HG03159 (cell line): Measurements from ENCODE around the gene NUP210.
"Not testable (repeated sequence)": the region's sequence is repeated elsewhere in the genome, so short reads cannot be mapped to it uniquely, and the experiment has no call there.

Experiments
- ATAC-seq: cut with Tn5 transposase; IDR thresholded peaks from one replicate; pipeline ENCODE4 v1.9.1; 2021; ENCODE audit warnings: mild to moderate bottlenecking, moderate library complexity; ENCODE audit not compliant: unreplicated experiment

Gene NUP210

DNA sequence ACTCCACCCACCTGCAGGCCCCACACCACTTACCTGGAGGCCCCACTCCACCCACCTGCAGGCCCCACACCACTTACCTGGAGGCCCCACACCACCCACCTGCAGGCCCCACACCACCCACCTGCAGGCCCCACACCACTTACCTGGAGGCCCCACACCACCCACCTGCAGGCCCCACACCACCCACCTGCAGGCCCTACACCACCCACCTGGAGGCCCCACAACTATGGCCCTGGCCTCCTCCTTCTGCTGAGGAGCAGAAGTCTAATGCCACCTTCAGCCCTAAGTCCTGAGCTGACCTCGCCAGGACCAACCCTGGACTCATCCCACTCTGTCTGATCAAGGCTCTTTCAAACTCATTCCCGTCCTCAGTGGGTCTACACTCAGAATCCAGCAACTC lies 42.4 kb downstream of the NUP210 start:
- ATAC-seq, result not testable (repeated sequence)

DNA sequence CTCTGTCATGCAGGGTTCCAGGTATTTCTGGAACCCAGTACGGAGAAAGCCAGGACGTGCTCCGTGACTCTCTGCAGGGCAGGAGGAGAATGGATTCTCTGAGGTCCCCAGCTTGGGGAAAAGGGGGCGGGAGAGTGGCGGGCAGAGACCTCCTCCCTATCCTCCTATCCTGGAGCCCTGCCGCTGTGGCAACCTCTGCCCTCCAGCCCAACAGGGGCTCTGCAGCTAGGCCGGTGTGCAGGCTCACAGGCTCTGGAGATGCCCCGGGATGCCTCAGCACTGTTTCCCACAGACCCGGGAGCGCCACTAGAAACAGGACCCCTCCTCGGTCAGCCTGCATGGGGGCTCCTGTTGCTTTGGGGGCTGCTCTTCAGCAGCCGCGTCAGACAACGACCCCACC lies 43.1 kb downstream of the NUP210 start:
- ATAC-seq, result no peak

DNA sequence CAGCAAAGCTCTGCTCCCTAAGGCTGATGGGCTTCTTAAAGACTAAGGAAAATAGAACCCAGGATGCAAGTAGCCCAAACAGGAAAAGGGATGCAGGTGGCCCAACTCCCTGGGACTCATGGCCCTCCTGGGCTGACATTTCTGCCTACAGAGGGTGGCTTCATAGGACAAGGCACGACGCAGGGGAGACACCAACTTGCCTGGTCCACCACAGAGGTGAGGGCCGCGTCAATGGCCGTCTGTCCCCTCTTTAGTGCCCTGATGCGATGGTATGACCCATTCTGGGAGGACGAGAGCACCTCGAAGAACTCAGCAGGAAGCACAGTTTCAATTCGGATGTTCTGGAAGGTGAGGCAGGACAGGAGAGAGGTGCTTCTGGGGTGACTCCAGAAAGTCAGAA lies 44.0 kb downstream of the NUP210 start:
- ATAC-seq, result no peak

DNA sequence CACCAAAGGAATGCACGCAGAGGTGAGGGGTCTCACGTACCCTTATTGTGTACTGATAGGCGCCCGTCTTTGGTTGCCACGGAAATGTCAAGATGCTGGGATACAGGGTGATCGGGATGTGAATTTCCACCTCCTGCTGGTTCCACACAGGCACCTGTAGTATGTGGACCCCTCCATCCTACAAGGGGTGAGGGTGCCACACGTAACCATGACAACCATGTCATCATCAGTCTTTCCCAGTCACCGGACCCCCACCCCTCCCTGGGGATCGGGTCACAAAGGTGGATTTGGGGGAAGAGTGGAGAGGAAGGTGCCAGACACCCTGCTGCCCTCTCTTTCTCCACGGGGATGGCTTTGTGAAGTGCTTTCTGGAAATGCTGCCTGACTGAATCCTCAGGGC lies 44.7 kb downstream of the NUP210 start:
- no peak for ATAC-seq

DNA sequence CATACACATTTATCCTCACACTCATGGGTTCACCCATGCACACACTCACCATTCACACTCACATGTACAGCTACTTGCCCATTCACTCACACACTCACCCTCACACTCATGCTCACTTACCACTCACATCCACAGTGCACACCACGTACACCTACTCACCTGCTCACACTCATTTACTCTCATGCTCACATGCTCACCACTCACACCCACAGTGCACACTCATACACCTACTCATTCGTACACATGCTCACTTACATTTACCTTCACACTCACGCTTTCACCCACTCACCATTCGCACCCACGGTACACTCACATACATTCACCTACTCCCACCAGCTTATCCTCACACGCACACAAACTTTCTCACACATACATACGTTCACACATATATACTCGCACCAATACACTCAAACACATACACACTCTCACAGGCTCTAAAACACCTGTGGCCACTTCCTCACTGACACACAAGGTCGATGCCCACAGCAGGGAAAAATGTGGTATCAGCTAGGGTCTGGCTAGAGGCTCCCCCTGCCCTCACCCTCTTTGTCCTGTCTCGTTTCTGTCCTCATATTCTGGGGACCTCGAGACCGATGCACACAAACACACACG lies 46.0 kb downstream of the NUP210 start:
- ATAC-seq, result no peak

DNA sequence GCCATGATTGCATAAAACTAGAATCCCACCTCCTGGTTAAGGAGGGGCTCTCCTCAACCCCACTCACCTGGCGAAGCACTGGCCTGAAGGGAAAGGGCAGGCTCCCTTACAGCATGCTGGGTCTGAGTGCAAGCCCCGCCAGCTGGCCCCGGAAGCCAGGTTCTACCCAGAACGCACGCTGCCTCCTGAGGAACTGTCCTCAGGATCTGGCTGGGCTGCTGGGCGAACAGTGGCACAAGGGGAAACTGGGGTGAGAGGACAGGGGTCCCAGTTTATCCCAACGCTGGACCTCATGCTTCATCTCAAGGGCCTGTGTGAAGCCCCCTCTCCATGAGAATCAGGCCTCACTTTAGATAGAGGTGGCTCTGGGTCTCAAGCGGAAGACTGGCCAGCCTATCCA lies 47.5 kb downstream of the NUP210 start:
- ATAC-seq, result no peak

DNA sequence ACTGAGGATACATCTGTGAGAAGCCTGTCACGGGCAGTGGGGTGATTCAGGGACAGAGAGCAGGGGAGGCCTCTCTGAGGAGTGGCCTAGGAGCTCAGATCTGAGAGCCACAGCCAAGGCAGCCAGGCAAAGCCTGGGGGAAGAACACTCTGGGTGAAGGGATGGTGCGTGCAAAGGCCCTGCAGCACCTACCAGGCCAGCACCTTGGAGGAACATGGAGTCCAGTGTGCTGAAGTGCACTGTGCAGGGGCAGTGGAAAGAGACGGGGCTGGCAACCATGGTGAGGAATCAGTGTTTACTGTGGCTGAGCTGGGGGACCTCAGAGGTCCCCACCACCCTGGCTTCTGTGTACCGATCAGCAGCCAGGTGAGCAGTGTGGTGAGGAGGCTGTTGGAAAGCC lies 48.0 kb downstream of the NUP210 start:
- ATAC-seq, result no peak

DNA sequence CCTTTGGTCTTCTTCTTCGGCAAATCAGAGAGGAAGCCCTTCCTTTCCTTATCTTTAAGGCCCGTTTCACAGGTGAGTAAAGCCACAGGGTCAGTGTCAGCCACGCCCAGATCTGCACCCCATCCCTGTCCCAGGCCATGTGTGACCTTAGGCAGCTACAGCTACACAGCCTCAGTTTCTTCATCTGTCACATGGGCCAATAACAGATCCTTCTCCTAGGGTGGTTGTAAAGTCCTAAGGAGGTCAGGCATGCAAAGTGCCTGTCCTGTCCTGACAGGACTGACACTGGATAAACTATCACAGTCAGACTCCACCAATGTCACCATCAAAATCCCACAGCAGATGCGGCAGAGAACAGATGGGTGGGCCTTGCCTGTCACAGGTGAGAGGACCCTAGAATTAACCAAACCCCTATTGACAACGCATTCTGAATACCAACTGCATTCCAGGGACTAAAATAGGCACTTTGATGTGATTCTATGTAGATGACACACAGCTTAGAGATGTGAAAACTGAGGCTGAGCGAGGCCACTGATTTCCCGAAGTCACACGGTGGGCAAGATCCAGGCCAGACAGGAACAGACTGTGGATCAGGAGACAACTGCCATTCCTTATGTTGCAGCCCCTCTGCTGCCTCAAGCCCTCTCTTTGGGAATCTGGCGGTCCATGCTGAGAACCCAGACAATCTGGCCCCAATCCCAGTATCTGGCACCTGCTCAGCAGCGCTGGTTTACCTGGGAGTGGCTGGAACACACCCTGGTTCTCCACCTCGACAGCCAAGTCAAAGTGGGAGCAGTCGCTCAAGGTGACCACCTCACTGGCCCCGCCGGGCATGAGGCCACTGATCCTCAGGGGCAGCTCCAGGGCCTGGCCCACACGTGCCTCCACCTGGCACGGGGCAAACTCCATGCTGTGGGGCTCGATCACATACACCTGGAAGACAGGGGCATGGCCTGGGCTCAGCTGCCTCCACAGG lies 48.7 kb downstream of the NUP210 start:
- no peak for ATAC-seq

DNA sequence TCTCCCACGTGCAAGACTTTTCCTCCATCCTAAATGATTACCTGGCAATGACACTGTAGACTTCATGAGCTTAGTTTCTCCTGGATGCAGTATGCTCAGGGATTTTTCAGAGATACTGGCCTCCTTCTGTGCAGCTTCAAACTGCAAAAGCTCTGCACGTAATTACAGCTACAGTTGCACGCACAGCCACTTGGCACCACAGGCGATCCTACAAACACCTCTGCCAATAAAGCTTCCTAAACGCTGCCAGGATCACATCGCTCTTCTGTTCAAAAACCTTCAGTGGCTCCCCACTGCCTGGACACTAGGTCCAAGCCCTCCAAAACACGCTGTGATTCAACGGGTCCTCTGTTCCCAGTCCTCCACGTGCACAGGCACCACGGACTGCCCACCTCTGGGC lies 49.5 kb downstream of the NUP210 start:
- no peak for ATAC-seq

DNA sequence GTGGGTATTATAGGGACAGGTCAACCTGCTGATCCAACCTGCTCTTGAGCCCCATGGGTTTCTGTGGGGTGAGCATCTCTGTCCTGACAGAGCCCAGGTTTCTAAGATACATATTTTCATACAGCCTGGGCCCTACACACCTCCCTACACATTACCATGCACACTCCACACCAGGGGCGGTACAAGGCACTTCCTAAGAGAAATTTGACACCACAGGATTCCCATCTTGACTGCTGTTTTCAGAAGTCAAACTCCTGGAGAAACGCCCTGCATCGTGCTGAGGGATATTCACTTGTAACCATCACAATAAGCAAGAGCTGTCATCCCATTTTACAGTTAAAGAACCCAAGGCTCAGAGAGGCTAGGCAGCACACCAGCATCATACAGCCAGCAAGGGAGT lies 50.1 kb downstream of the NUP210 start:
- no peak for ATAC-seq

DNA sequence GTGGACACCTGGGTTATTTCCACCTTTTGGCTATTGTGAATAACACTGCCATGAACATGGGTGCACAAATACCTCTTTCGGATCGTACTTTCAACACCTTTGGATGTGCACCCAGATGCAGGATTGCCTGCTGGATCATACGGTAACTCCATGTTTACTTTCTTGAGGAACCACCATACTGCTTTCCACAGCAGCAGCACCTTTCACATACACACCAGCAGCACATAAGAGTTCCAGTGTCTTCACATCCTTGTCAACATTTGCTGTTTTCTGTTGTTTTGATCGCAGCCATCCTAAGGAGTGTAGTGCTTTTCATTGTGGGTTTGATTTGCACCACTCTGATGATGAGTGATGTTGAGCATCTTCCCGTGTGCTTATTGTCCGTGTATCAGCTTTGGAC lies 51.3 kb downstream of the NUP210 start:
- ATAC-seq, result no peak

DNA sequence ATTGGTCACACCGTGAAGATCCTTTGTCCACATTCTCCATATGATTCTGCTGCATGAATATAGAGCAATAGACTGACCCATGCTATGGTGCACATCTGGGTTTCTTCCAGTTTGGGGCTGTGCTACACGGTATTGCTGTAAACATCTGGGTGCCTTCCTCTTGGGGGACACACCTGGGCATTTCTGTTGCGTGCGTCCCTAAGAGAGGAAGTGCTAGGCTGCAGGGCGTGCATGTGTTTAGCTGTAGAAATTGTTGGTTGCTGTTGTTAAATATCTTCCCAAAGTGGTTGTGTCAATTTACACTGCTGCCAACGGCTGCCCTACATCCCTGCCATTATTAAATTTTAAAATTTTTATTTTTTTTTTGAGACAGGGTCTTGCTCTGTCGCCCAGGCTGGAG lies 52.4 kb downstream of the NUP210 start:
- ATAC-seq, result no peak

DNA sequence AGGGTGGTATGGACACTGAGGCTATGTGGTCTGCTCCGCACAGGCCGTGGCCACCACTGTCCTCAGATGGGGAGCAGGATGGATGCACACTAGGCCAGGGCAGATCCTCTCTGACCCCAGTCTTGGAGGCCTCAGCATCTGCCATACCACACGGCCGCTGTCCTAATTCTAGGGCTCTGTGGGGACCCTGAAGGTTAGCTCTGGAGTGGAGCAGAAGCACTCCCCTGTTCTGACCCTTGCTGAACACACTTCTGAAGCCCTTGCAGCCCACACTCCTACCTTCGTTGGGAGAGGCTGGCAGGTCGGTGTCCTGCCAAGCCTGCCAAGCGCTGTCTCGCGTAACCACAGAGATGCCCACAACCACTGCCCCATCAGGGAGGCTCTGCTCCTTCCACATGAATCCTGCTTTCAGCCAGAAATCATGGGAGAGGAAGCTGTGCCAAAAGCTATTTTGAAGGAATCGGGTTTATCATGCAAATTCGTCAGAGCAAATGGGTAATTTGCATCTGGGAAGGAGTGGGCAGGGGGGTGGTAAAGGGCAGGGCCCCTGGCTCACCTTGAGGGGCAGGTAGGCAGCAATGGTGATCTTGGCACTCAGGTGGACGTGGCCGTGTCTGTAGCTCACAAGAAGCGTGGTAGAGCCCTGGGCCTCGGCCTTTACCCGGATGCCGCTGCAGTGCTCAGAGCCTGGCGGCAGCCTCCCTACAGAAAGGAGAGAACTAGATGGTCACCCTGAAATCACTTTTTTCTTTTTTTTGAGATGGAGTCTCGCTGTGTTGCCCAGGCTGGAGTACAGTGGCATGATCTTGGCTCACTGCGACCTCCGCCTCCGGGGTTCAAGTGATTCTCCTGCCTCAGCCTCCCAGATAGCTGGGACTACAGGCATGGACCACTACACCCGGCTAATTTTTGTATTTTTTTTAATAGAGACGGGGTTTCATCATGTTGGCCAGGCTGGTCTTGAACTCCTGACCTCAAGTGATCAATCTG lies 54.4 kb downstream of the NUP210 start:
- no peak for ATAC-seq

DNA sequence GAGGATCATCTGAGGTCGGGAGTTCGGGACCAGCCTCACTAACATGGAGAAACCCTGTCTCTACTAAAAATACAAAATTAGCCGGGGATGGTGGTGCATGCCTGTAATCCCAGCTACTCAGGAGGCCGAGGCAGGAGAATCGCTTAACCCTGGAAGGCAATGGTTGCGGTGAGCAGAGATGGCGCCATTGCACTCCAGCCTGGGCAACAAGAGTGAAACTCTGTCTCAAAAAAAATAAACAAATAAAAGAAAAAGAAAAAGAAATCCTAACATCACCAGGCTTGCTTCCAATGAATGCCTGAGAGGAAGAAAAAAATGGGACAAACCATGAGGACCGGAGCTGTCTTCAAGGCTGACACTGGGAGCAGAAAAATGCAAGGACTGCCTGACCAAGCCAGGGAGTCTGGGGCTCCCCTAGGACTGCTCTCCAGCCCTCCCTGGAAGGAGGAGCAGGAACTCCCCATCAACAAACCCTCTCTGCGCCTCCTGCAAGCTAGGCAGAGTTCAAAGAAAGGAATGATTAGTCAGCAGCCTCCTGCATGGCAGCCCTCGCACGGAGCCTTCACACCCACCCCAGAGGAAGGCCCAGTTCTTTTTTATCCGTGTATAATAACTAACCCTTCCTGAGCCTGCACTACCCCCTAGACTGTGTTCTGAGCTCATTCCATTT lies 55.4 kb downstream of the NUP210 start:
- no peak for ATAC-seq

DNA sequence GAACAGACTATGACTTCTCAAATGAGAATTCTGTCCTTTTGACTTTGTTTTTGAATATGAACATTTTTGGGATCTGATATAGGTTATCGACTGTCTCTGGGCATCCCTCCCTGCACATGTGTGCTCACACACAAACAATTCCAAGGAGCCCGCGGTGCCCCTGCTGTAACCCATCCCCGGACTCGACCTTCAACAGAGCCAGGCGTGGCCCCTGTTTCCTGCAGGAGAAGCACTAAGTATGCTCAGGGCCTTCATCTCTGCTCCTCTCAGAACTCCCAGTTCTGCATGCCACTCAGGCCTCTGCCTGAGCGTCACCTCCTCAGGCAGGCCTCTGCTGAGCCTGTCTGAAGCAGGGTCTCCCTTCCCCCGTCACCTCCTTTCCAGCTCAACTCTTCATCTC lies 57.6 kb downstream of the NUP210 start:
- no peak for ATAC-seq

DNA sequence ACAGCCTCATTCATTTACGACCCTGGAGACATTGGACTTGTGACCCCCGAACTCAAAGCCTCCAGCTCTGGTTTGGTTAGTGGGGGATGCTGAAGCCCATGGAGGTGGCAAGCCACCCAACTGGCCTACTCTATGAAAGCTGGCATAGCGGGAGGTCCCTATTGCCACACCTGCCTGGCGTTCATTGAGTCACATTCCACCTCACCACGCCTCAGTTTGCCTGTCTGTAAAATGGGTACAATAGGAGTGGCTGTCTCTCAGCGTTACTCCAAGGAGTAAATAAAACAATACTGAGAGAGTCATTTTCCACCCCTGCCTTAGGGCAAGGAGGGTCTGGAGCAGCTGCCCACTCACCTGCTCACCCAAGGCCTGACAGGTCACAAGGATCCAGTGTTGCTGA lies 60.2 kb downstream of the NUP210 start:
- no peak for ATAC-seq

DNA sequence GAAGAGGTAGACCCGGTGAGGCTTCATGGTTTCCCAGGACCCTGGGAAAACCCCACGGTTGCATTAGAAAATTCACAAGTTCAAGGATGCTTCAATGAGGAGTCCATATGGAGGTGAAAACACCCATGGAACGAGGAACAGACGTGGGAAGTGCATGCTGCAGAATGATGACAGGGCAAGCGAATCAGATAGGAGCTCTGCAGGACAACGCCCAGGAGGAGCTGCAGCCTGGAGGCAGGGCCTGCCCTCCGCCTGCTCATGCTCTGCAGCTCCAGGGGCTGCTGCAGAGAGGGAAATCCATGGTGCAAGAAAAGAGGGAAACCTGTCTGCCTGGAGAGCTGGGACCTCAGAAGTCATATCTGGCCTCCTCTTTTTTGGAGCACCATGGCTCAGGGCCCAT lies 61.5 kb downstream of the NUP210 start:
- ATAC-seq, result no peak

DNA sequence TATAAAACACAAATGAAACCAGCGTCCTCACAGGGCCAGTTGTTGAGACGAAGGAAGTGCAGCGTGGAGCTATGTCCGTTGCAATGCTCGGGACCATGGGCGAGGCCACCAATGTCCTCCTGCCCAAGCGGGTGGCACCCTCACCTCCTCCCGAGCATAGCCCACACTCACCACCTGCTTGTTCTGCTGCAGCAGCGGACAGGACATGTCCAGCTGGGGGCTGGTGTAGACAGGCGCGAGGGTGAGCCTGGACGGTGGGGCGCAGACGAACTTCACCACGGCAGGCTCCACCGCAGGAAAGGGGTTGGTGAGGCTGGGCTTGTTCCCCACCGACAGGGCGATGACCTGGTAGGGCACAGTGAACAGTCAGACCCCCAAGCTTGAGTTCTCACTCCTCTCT lies 62.1 kb downstream of the NUP210 start:
- ATAC-seq, result no peak

DNA sequence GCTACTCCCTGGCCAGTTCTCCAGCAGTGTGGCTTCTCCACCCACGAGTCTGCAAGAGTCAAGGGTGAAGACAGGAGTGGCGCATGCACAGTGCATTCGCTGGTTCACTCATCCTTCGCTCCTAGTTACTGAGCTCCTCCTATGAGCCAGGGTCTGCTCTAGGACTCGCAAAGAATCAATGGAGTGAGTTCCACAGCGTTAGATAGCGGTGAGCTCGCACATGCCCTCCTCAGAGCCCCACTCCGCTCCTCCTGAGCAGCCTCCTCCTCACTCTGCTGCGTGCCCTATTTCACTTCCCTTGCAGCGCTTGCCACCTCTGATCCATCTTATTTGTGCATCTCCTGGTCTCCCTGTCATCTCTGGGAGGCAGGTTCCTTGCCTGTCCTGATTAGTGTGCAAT lies 63.0 kb downstream of the NUP210 start:
- ATAC-seq, result no peak

DNA sequence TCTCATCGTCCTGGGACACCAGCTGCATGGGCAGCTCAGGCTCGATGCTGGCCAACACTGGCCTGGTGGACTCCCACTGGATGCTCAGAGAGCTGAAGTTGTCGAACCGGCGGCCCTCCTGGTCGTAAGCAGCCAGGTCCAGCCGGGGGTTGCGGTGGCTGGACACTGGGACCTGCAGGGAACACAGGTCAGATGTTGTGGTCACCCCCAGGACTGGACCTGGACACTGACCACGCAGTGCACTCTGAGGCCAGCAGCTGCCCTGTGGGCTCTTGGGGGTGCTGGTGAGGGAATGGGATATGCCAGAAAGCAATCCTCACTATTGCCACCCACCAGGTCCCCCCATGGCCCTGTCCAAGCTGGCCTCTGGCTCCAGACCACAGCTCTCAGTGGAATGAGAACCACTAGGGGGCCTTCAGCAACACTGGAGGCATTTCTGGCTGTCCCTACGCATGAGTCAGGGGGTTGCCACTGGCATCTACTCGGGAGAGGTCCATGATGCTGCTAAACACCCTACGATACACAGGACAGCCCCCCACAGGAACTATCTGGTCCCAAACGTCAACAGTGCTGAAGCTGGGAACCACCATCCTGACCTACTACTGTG lies 66.1 kb downstream of the NUP210 start:
- no peak for ATAC-seq
